Hematopoietic multipotent progenitor cell (in vitro differentiated cells): Measurements from ENCODE around the gene ATP6V1C2. TPM values are rescaled to one million over a fixed set of nuclear protein-coding genes. Genes with fewer than 3 reads are reported as not detected.

ENCODE experiments used
- DNase-seq, 3 donors: peaks; one replicate each; pipeline ENCODE4 v3.0.0-alpha.2; 2011 to 2015; ENCODE audit warnings: low read depth in 2 of 3, low spot score in 2 of 3
- total RNA-seq: library from RNA; depleted of rRNA; stranded (reverse); fragments of >200 nt; gene quantifications from one replicate; pipeline ENCODE4 v1.2.3, GENCODE V29; 2012

ATP6V1C2 gene
- total RNA-seq, 1 donor: not detected

DNA sequence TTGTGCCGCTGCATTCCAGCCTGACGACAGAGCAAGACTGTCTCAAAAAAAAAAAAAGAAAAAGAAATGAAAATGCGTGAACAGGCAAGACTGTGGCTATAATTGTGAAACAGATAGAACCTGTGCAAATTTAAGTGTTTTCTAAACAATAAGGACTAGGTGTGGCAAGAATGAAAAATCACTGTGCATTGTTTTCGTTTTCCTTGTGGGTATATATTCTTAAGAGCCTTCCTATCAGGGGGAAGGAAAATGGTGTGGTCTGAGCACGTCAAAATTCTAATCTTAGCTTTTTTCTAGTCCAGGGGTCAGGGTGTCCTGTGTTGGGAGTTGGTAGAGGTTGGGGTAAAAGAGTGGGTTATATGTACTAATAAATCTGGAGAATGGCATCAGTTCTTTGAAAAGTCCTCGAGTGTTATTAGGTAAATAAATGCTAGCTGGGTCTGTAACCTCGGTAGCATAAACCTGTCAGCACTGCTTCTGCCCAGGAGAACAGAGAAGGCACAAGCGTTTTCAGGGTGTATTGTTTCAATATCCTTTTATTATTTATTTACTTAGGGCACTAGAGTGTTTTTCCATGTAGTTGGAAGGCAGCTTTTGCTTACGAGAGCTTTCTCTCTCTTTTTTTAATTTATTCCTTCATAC, 11.6 kb downstream of the ATP6V1C2 start:
- no peak for DNase-seq

GRCh38 chr2:10733566-10733925, 12.1 kb downstream of the ATP6V1C2 start:
- DNase-seq: no peak

- DNase-seq: no peak
Observed at GRCh38 chr2:10733980-10734379, 12.6 kb downstream of the ATP6V1C2 start.

DNA sequence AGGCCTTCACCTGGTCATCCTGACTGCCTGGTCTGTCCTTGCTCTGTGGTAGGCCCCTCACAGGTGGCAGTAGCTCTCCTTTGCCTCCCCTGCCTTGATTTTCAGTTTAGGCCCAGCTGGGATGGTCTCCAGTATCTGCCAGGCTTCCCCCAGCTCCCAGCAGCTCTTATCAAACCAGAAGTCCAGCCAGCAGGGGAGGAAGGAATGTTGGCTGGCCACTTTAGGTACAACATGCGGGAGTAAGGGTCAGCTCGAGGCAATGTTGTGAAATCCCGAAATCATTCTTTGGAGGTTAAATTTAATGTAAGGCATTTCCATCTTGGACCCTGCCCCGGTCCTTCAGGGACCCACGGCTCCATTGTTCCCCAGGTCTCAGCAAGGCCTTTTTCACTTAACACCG, 16.8 kb downstream of the ATP6V1C2 start:
- no peak for DNase-seq

DNA sequence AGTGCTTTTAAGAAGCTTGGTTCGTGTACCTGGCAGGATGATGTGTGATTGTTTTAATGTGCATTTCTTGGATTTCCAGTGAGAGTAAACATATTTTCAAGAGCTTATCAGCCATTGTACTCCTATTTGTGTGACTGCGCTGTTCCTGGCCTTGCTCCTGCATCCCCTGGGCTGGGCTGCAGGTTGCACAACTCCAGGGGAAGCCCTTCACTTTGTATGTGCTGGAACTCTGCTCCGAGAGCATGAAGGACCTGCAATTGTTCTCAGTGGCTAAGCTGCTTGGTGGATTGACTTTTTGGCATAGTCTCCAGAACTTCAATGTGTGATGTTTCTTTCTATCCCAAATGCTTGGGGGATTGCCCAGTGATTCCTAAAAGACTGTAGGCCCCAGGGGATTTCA, 18.8 kb downstream of the ATP6V1C2 start:
- no peak for DNase-seq

DNA sequence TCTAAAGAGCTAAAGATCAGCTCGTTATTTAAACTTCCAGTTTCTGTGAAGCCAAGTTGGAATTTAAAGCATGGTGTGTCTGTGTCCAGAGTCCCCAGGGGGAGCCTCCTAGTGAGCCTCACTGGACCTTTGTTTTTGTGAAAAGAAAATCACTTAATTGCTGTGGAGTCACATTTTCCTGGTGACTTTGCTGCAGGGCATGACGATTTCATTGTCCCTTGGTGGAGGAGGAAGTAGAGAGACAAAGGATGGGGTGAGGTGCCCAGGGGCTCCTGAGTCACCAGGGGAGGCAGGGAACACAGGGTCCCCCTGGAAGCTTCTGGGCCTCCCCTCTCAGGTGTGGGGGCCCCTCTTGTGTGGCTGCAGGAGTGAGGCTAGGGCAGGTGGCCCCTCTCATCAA, 19.7 kb downstream of the ATP6V1C2 start:
- DNase-seq: no peak

- no peak for DNase-seq
Observed at GRCh38 chr2:10742666-10743065, 21.2 kb downstream of the ATP6V1C2 start.

DNA sequence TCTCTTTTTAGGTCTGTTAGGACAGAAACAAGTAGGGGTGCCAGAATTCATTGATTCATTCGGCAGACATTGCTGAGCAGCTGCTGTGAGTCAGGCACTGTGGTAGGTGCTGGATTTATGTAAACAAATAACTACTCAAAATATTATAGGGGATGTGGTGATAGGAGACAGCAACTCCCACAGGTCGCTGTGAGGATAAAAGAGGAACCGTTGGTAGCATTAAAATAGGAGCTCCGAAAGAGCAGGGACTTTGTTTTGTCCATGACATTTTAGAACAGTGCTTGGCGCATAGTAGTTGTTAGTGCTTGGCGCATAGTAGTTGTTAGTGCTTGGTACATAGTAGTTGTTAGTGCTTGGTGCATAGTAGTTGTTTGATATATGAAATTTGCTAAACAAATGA, 29.2 kb downstream of the ATP6V1C2 start:
- no peak for DNase-seq

DNA sequence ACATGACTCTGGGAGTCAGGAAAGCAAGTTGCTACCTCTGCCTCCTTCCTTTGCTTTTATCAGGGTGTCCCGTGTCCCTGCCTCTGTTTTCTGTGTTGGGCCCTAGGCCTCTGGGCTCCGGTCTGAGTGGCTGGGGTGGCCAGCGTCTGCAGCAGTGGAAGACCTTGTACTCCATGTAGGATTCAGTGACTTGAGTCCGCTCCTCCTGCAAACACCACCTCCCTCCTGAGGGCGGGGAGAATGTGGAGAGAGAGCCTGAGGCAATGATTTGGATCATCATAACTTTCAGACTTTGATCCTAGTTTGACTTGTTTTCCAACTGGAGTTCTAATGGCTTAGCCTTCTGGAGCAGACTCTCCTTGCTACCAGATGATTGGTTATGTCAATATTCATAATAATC, 30.8 kb downstream of the ATP6V1C2 start:
- no peak for DNase-seq

DNA sequence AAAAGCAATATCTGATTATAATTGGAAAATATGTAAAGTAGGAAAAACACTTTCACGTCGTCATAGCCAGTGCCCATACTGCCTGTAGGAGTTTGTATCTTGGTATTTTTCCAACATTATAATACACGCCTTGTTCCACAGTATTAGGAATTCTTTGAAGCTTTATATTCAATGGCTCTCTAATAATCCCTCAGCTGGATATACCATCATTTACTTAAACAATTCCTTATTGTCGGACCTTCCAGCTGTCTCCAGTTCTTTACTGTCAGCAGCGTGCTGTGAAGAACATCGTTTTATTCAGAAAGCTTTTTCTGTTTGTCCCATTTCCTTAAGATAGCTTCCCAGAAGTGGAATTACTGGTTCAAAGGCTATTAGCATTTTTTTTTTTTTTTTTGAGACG, 31.7 kb downstream of the ATP6V1C2 start:
- no peak for DNase-seq

DNA sequence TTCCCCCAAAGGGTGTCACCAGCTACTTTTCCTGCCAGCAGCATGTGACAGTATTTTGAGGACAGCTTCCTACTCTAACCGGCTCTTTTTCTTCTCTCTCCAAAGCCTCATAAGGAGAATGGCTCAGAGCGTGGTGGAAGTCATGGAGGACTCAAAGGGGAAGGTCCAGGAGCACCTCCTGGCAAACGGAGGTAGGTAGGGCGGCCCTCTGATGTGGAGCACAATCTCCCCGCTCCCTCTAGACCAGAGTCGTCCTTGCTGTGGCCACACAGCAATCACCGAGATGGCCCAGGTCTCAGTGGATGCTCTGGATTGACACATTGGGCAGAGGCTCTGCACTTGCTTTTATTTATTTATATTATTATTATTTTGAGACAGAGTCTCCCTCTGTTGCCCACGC, 32.4 kb downstream of the ATP6V1C2 start:
- DNase-seq: no peak

DNA sequence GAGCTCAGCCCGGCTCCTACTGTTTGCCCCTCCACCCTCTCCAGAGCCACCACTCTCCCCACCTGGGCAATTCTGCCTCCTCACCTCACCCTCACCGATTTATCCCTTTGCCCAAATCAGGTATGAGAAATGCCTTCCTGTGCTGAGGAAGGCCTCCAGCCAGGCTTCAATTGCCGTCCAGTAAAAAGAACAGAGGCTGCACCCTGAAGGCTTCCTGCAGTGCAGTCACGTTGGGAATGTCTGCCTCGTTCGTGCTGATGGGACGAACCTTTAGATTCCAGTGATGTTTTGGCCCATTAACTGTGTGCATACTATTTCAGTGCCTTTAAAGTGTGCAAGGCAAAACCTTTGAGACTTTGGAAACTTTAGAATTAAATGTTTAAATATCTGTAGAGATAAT, 34.2 kb downstream of the ATP6V1C2 start:
- no peak for DNase-seq

GRCh38 chr2:10757814-10758286, 36.4 kb downstream of the ATP6V1C2 start:
- no peak for DNase-seq

DNA sequence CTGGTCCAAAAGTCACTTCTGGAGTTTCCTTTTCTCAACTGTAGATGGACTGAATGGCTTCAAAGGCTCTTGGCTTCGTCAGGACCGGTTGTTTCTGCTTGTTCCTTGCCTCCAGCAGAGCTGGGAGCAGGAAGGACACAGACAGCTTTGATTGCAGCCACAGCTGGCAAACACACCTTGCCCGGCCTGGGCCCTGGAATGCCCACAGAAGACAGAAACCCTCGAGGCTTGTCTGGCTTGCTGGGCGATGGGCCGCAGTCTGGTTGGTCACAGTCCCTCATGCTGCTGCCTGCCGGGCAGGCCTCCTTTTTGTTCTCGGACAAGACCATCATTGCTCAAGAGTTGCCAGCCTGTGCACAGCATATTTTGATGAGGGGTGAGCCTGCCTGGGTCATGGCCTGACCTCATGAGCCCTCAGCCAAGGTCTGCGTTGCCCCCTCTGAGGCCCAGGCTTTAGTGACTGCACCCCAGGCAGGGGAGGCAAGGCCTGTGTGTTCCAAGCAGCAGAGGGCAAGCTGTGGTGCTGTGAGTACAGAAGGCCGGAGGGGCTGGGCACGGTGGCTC, 37.8 kb downstream of the ATP6V1C2 start:
- DNase-seq: no peak

DNA sequence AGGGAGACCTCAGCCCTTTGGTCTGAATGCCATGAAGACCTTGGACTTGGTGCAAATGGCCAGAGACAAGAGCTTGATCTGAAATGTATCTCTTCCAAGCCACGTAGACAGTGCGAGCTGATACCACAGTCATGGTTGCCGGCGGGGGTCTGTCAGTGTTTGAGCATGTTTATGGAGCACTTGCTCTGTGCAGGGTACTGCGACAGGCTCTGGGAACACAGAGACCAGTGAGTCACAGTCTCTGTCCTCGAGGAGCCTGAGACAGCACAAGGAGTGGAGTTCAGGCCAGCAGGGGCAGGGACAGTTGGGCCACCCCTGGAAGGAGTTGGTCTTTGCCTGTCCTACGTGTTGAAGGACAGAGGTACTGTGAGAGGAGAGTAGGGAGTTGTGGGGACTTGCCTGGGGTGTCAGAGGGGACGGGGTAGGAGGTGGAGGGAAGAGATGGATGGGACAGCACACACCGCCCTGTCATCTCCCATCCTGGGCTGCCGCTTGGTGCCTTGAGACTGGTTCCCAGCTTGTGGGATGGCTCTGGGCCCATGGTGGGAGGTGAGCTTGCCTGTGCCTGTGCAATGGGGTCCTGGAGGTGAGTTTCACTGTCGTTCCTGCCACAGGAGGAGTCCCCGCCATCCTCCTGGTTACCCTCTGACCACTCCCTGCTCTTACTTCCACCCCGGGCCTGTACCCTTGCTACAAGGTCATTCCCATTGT, 39.5 kb downstream of the ATP6V1C2 start:
- DNase-seq: no peak

GRCh38 chr2:10761591-10761990, 40.2 kb downstream of the ATP6V1C2 start:
- no peak for DNase-seq

GRCh38 chr2:10762651-10763460, 41.4 kb downstream of the ATP6V1C2 start:
- DNase-seq: no peak

DNA sequence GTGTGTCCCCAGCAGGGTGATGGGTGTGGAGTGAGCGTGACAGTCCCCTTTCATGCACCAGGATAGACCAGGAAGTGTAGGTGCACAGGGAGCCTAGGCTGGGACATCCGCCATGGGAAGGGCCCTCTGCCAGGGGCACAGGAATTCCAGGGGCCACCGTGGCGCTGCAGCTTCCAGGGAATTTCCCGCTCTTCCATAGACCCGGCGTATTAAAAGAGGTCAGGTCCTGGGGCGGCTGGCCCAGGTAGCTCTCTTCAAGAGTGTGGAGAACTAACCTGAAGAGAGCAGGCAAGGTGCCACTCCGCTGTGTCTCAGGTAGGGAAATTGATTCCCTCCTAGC, 42.0 kb downstream of the ATP6V1C2 start:
- DNase-seq: no peak

GRCh38 chr2:10764096-10764785, 42.8 kb downstream of the ATP6V1C2 start:
- no peak for DNase-seq

DNA sequence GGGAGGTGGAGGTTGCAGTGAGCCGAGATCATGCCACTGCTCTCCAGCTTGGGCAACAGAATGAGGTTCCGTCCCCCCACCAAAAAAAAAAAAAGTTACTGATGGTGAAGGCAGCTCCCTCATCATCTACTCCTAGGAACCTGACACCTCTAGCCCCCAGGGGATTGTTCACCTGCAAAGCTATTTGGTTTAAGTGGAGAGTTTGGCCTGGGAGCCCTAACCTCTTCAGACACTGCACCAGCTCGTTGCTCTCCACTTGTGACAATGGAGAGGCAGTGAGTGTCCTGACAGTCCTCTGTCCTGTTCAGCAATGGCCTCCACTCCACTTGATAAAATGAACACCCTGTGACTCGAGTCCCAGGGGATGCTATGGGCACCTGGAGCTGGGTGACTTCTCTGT, 43.5 kb downstream of the ATP6V1C2 start:
- DNase-seq: no peak

- no peak for DNase-seq
Observed at GRCh38 chr2:10765461-10765860, 44.0 kb downstream of the ATP6V1C2 start.
